NCI-H1694 treated with DMSO at 0.1 percent for 48 hours (cell line): Measurements from ENCODE around the gene SEMA4G.
A peak's percentile ranks its signal among the peaks of the same experiment; 100 is the strongest.

ENCODE experiments used
- DNase-seq: peaks from one replicate; lab custom pipeline; 2025; lab: John Stamatoyannopoulos, UW

Gene SEMA4G

GRCh38 chr10:101007915-101008822, 38.9 kb downstream of the SEMA4G start:
- DNase-seq = no peak

GRCh38 chr10:101008823-101009423, 39.6 kb downstream of the SEMA4G start:
- no peak for DNase-seq

- DNase-seq = no peak
Measured at GRCh38 chr10:101010329-101010728, 41.0 kb downstream of the SEMA4G start.

GRCh38 chr10:101011517-101012423, 42.5 kb downstream of the SEMA4G start:
- DNase-seq = no peak

- DNase-seq = peak; percentile 89
Measured at GRCh38 chr10:101012525-101013364, 43.4 kb downstream of the SEMA4G start.

- DNase-seq = no peak
Measured at GRCh38 chr10:101013365-101013825, 44.1 kb downstream of the SEMA4G start.

GRCh38 chr10:101014230-101014884, 45.1 kb downstream of the SEMA4G start:
- DNase-seq = peak; percentile 30

GRCh38 chr10:101014966-101015581, 45.8 kb downstream of the SEMA4G start:
- DNase-seq = no peak

GRCh38 chr10:101015582-101015973, 46.3 kb downstream of the SEMA4G start:
- no peak for DNase-seq

- DNase-seq = no peak
Measured at GRCh38 chr10:101016814-101017213, 47.5 kb downstream of the SEMA4G start.

GRCh38 chr10:101018118-101018599, 48.9 kb downstream of the SEMA4G start:
- DNase-seq = no peak

- peak; percentile 71 for DNase-seq
Measured at GRCh38 chr10:101018600-101019439, 49.5 kb downstream of the SEMA4G start.
